SK-N-SH (cell line): ENCODE results near the gene ITGB5. TPM values are rescaled to one million over a fixed set of nuclear protein-coding genes. Genes with fewer than 3 reads are reported as not detected.

Source experiments
- CTCF ChIA-PET: fragments of 300-600, 350-600 bp; formaldehyde crosslinking; extraction: SDS; loops from one replicate; lab custom pipeline; 2021; lab: Yijun Ruan, JAX
- POLR2A ChIA-PET: fragments of 350-600 bp; sonication (Branson Sonifier 250); formaldehyde crosslinking; extraction: SDS; loops from one replicate; lab custom pipeline; 2020; ENCODE audit warnings: antibody characterized with exemption, inconsistent platforms; lab: Yijun Ruan, JAX
- DNase-seq: peaks from one replicate; pipeline ENCODE4 v3.0.0; 2012
- H2AFZ ChIP-seq: fragments of 200-600 bp; sonication (generic); 2 replicates; pipeline ENCODE4 v1.8.1; 2016; ENCODE audit warnings: antibody characterized with exemption, mild to moderate bottlenecking, low read depth
- H3F3A ChIP-seq: fragments of 200-600 bp; sonication (generic); replicated peaks from 2 replicates; pipeline ENCODE3; 2016; ENCODE audit warnings: antibody characterized with exemption, mild to moderate bottlenecking; ENCODE audit not compliant: insufficient read depth
- H3K27ac ChIP-seq, 2 experiments: fragments of 200-500 bp in 1 of 2; fragments of 200-600 bp in 1 of 2; sonication (Bioruptor generic) in 1 of 2; sonication (generic), shearing (Covaris generic) in 1 of 2; 2 replicates each; pipeline versions ENCODE4 v1.5.1 to v1.6.1; 2014 to 2016; ENCODE audit warnings: low read depth in 2 of 2, inconsistent platforms in 1 of 2, low read length in 1 of 2, mild to moderate bottlenecking in 1 of 2, mixed read lengths in 1 of 2
- H3K27me3 ChIP-seq: fragments of 200-600 bp; sonication (generic), shearing (Covaris generic); 2 replicates; pipeline ENCODE4 v1.6.1; 2016; ENCODE audit warnings: mixed run types; ENCODE audit not compliant: insufficient read depth
- H3K36me3 ChIP-seq, 2 experiments: fragments of 200-500 bp in 1 of 2; fragments of 200-600 bp in 1 of 2; sonication (Bioruptor generic) in 1 of 2; sonication (generic) in 1 of 2; replicated peaks in 1 of 2; 2 replicates each; pipeline versions ENCODE3 to v1.5.1; 2014 to 2016; ENCODE audit warnings: low read length in 1 of 2, mild to moderate bottlenecking in 1 of 2; ENCODE audit not compliant: insufficient read depth in 2 of 2, control insufficient read depth in 1 of 2
- H3K4me1 ChIP-seq, 2 experiments: fragments of 200-500 bp in 1 of 2; fragments of 200-600 bp in 1 of 2; sonication (Bioruptor generic) in 1 of 2; sonication (generic), shearing (Covaris generic) in 1 of 2; 2 replicates each; pipeline versions ENCODE4 v1.5.1 to v1.6.1; 2014 to 2016; ENCODE audit warnings: low read depth in 1 of 2, low read length in 1 of 2, mixed run types in 1 of 2; ENCODE audit not compliant: insufficient read depth in 2 of 2, control insufficient read depth in 1 of 2
- H3K4me2 ChIP-seq: fragments of 200-600 bp; sonication (generic), shearing (Covaris generic); 2 replicates; pipeline ENCODE4 v1.6.1; 2017; ENCODE audit warnings: mixed run types
- H3K4me3 ChIP-seq, 2 experiments: fragments of 200-500 bp in 1 of 2; fragments of 200-600 bp in 1 of 2; sonication (Bioruptor generic) in 1 of 2; sonication (generic), shearing (Covaris generic) in 1 of 2; 2 replicates each; pipeline versions ENCODE4 v1.5.1 to v1.8.1; 2014 to 2016; ENCODE audit warnings: low read depth in 2 of 2, inconsistent platforms in 1 of 2, low read length in 1 of 2, mild to moderate bottlenecking in 1 of 2, mixed read lengths in 1 of 2, moderate library complexity in 1 of 2
- H3K79me2 ChIP-seq: fragments of 200-600 bp; sonication (generic); 2 replicates; pipeline ENCODE4 v1.8.1; 2017; ENCODE audit warnings: mild to moderate bottlenecking; ENCODE audit not compliant: insufficient read depth
- H3K9ac ChIP-seq: fragments of 200-600 bp; sonication (generic); 2 replicates; pipeline ENCODE4 v1.6.1; 2017; ENCODE audit warnings: mixed run types
- H3K9me2 ChIP-seq: fragments of 200-600 bp; sonication (generic); 2 replicates; pipeline ENCODE4 v1.6.1; 2017; ENCODE audit warnings: mixed run types
- H3K9me3 ChIP-seq: fragments of 200-600 bp; sonication (generic); 2 replicates; pipeline ENCODE4 v1.6.1; 2017; ENCODE audit warnings: mixed run types, mild to moderate bottlenecking, moderate library complexity
- H4K20me1 ChIP-seq: fragments of 200-600 bp; sonication (generic); 2 replicates; pipeline ENCODE4 v1.6.1; 2017; ENCODE audit warnings: mild to moderate bottlenecking, mixed run types; ENCODE audit not compliant: insufficient read depth
- CHD2 ChIP-seq: fragments of 150-350 bp; IDR thresholded peaks from 2 replicates; pipeline ENCODE4 v1.6.1; 2018; ENCODE audit warnings: low read length; ENCODE audit not compliant: partially characterized antibody
- CTCF ChIP-seq: fragments of 200-600 bp; sonication (generic); IDR thresholded peaks from 2 replicates; pipeline ENCODE4 v1.6.1; 2017; ENCODE audit warnings: antibody characterized with exemption, mild to moderate bottlenecking, moderate library complexity
- EP300 ChIP-seq, 2 experiments: IDR thresholded peaks; 2 replicates each; pipeline versions ENCODE4 v1.4.0 to v1.6.1; 2012; ENCODE audit warnings: borderline replicate concordance in 1 of 2, low read depth in 1 of 2, low read length in 1 of 2
- EZH2phosphoT487 ChIP-seq: fragments of 200-600 bp; sonication (generic); IDR thresholded peaks from 2 replicates; pipeline ENCODE4 v1.6.1; 2017; ENCODE audit warnings: low read depth, mixed run types, mild to moderate bottlenecking, antibody characterized with exemption, moderate library complexity, borderline replicate concordance
- FOSL2 ChIP-seq: IDR thresholded peaks from 2 replicates; pipeline ENCODE4 v1.4.0; 2012; ENCODE audit warnings: low read depth, mild to moderate bottlenecking, moderate library complexity, borderline replicate concordance
- FOXJ3 ChIP-seq: sonication (generic); formaldehyde crosslinking; IDR thresholded peaks from 2 replicates; pipeline ENCODE4 v1.5.1; 2020; ENCODE audit warnings: mild to moderate bottlenecking, missing genetic modification reagents
- IRF3 ChIP-seq: fragments of 150-350 bp; IDR thresholded peaks from 2 replicates; pipeline ENCODE4 v1.6.1; 2016; ENCODE audit warnings: mild to moderate bottlenecking, low read depth, low read length
- MXI1 ChIP-seq: IDR thresholded peaks from 2 replicates; pipeline ENCODE4 v1.6.1; 2012; ENCODE audit warnings: mild to moderate bottlenecking, low read depth, low read length, improper control_type of control experiment
- NRF1 ChIP-seq: IDR thresholded peaks from 2 replicates; pipeline ENCODE4 v1.6.1; 2012; ENCODE audit warnings: low read depth, mild to moderate bottlenecking, low read length
- POLR2AphosphoS5 ChIP-seq: IDR thresholded peaks from 2 replicates; pipeline ENCODE4 v1.6.1; 2012; ENCODE audit warnings: low read depth, low read length
- RFX5 ChIP-seq: IDR thresholded peaks from 2 replicates; pipeline ENCODE4 v1.6.1; 2012; ENCODE audit warnings: mild to moderate bottlenecking, improper control_type of control experiment, low read length
- RXRA ChIP-seq: IDR thresholded peaks from 2 replicates; pipeline ENCODE4 v1.4.0; 2012; ENCODE audit warnings: low read depth, mild to moderate bottlenecking, borderline replicate concordance
- SMC3 ChIP-seq: IDR thresholded peaks from 2 replicates; pipeline ENCODE4 v1.6.1; 2012; ENCODE audit warnings: low read depth, low read length, improper control_type of control experiment
- TCF12 ChIP-seq: IDR thresholded peaks from 2 replicates; pipeline ENCODE4 v1.4.0; 2012
- USF1 ChIP-seq: IDR thresholded peaks from 2 replicates; pipeline ENCODE4 v1.4.0; 2012; ENCODE audit warnings: low read depth, borderline replicate concordance
- WGBS: methylation state at CpG from one replicate; pipeline ENCODE4 v1.1.6; 2017; ENCODE audit warnings: low lambda C conversion rate; 5-methylcytosine and 5-hydroxymethylcytosine counted together
- polyA plus RNA-seq, 3 experiments: library from polyadenylated mRNA; depleted of rRNA; stranded (reverse); fragments of >200 nt; gene quantifications; 2 replicates each; pipeline ENCODE4 v1.2.3, GENCODE V29; 2012
- TF ChIP-seq, protein P1 (sequence below): fragments of 150-350 bp; IDR thresholded peaks from 2 replicates; pipeline ENCODE4 v1.6.1; 2017; ENCODE audit warnings: antibody characterized with exemption, low read length, low read depth, borderline replicate concordance
- TF ChIP-seq, protein P2 (sequence below): IDR thresholded peaks from 2 replicates; pipeline ENCODE4; 2012
- TF ChIP-seq, protein P3 (sequence below): IDR thresholded peaks from 2 replicates; pipeline ENCODE4 v1.6.1; 2012; ENCODE audit warnings: mild to moderate bottlenecking, low read depth, low read length, moderate library complexity

Gene ITGB5
- polyA plus RNA-seq, 1 of the 3 experiments (the other 2 are of a cell fraction), result 481 TPM

DNA sequence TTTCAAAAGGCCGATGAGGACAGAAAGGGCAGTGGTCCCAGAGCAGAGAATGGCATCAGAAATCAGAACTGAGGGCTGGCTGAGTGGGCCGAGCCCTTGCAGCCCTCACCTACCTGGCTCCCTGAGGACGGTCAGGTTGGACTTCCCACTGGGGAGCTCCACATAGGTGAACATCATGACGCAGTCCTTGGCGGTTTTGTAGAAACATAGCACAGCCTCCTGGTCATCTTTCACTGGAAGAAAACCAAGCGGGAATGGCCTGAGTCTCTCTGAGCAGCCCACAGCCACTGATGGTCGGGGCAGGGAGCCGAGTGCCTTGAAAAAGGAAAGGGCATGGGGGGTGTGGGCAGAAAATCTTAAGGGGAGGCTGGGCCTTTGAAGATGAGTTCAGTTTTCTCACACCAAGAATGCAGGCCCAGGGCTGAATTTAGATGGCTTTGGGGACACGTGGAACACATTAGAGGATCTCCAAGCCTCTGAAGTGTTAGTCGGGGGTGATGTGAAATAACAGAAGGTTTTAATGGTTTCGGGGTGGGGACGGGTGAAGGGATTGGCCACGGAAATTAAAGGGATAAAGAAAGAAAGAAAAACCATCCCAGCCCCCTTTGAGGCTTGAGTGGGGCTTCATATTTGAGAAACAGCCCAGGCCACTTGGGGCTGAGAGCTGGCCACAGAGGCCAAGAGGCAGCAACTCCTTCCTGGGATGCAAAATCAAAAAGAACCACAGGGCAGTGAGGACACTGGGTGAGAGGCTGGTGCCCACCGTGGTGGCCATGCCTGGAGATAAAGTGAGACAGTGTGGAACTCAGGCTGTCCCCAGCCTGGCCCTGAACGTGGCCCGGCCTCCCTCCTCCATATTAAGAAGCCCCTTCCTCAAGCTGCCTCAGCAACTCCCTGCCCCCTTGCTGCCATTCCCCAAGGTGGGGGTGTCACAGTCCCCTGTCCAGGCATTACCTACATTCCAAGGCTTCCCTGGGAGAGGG lies 120.8 kb downstream of the ITGB5 start:
- Histone ChIP-seq H3K9me2 (no peaks in the 10 kb centered on the region), H3K9ac (no peak overlapping the region), H3K27ac (peak overlapping the region in 1 of 2 experiments; percentile 50; a peak in 1 of 4 replicates), H3F3A (peaks cover 17% of the 10 kb centered on the region), H3K4me3 (no peak overlapping the region), H3K4me1 (peaks cover 7 to 76% of the 10 kb centered on the region in 2 experiments), H3K79me2 (0 out of 2 replicates have a peak, but pooled peaks cover 3% of the 10 kb centered on the region), H3K9me3 (no peaks in the 10 kb centered on the region), H4K20me1 (no peaks in the 10 kb centered on the region), H3K36me3 (peaks cover 54 to 70% of the 10 kb centered on the region in 2 experiments), H3K4me2 (no peak overlapping the region), H2AFZ (no peak overlapping the region), H3K27me3 (no peaks in the 10 kb centered on the region)
- no peak for DNase-seq
- ChIA-PET CTCF (interaction anchor here (1.0 to 15.4 kb wide), 4 partner anchors 20 to 228 kb away, joined by 3 to 332 read pairs (median 4); no protein-coding TSS in a partner anchor), POLR2A (no interaction called here)
- 96% methylated on average over 15 of the region's 16 CpGs for WGBS
- no peak for TF ChIP-seq NRF1
- TF ChIP-seq, protein P1, sequence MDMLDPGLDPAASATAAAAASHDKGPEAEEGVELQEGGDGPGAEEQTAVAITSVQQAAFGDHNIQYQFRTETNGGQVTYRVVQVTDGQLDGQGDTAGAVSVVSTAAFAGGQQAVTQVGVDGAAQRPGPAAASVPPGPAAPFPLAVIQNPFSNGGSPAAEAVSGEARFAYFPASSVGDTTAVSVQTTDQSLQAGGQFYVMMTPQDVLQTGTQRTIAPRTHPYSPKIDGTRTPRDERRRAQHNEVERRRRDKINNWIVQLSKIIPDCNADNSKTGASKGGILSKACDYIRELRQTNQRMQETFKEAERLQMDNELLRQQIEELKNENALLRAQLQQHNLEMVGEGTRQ, result no peak
- TF ChIP-seq TCF12, result no peak
- no peak for TF ChIP-seq RFX5
- TF ChIP-seq USF1, result no peak
- no peak for TF ChIP-seq MXI1
- TF ChIP-seq POLR2AphosphoS5, result no peak
- TF ChIP-seq, protein P2, sequence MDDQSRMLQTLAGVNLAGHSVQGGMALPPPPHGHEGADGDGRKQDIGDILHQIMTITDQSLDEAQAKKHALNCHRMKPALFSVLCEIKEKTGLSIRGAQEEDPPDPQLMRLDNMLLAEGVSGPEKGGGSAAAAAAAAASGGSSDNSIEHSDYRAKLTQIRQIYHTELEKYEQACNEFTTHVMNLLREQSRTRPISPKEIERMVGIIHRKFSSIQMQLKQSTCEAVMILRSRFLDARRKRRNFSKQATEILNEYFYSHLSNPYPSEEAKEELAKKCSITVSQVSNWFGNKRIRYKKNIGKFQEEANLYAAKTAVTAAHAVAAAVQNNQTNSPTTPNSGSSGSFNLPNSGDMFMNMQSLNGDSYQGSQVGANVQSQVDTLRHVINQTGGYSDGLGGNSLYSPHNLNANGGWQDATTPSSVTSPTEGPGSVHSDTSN, result no peak
- TF ChIP-seq EZH2phosphoT487, result no peak
- TF ChIP-seq FOSL2, result no peak
- TF ChIP-seq EP300 (IDR thresholded peaks at IDR 0.05; ENCODE audit: borderline replicate concordance in 1 of 2, low read depth in 1 of 2, low read length in 1 of 2), result no peak
- TF ChIP-seq CHD2, result no peak
- TF ChIP-seq RXRA, result no peak
- TF ChIP-seq SMC3, result no peak
- no peak for TF ChIP-seq FOXJ3 (CRISPR knock-in tag)
- TF ChIP-seq, protein P3, sequence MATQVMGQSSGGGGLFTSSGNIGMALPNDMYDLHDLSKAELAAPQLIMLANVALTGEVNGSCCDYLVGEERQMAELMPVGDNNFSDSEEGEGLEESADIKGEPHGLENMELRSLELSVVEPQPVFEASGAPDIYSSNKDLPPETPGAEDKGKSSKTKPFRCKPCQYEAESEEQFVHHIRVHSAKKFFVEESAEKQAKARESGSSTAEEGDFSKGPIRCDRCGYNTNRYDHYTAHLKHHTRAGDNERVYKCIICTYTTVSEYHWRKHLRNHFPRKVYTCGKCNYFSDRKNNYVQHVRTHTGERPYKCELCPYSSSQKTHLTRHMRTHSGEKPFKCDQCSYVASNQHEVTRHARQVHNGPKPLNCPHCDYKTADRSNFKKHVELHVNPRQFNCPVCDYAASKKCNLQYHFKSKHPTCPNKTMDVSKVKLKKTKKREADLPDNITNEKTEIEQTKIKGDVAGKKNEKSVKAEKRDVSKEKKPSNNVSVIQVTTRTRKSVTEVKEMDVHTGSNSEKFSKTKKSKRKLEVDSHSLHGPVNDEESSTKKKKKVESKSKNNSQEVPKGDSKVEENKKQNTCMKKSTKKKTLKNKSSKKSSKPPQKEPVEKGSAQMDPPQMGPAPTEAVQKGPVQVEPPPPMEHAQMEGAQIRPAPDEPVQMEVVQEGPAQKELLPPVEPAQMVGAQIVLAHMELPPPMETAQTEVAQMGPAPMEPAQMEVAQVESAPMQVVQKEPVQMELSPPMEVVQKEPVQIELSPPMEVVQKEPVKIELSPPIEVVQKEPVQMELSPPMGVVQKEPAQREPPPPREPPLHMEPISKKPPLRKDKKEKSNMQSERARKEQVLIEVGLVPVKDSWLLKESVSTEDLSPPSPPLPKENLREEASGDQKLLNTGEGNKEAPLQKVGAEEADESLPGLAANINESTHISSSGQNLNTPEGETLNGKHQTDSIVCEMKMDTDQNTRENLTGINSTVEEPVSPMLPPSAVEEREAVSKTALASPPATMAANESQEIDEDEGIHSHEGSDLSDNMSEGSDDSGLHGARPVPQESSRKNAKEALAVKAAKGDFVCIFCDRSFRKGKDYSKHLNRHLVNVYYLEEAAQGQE, result no peak
- TF ChIP-seq IRF3, result no peak
- TF ChIP-seq CTCF, result no peak
